T-helper 1 cell treated with Interleukin-12 subunit alpha and Interleukin-12 subunit beta and Interleukin-4 antibody, amounts not matched to agents 30 μg/mL and 1 μg/mL, for 36 hours (primary cell): ENCODE data around the gene PLPPR3.
"Not testable (repeated sequence)": the region's sequence is repeated elsewhere in the genome, so short reads cannot be mapped to it uniquely, and the experiment has no call there.

Source experiments
- H3K27ac Mint-ChIP-seq: one replicate; pipeline ENCODE4 v1.8.0; 2021; ENCODE audit warnings: mild to moderate bottlenecking, mixed read lengths
- H3K27me3 Mint-ChIP-seq: one replicate; pipeline ENCODE4 v1.8.0; 2021; ENCODE audit warnings: low read depth, mixed read lengths
- H3K36me3 Mint-ChIP-seq: one replicate; pipeline ENCODE4 v1.8.0; 2021; ENCODE audit warnings: low read depth, mixed read lengths
- H3K4me1 Mint-ChIP-seq: one replicate; pipeline ENCODE4 v1.8.0; 2021; ENCODE audit warnings: low read depth, mixed read lengths
- H3K4me3 Mint-ChIP-seq: one replicate; pipeline ENCODE4 v1.8.0; 2021; ENCODE audit warnings: mild to moderate bottlenecking, moderate library complexity, mixed read lengths
- H3K9me3 Mint-ChIP-seq: one replicate; pipeline ENCODE4 v1.8.0; 2021; ENCODE audit warnings: mixed read lengths

The PLPPR3 gene

DNA sequence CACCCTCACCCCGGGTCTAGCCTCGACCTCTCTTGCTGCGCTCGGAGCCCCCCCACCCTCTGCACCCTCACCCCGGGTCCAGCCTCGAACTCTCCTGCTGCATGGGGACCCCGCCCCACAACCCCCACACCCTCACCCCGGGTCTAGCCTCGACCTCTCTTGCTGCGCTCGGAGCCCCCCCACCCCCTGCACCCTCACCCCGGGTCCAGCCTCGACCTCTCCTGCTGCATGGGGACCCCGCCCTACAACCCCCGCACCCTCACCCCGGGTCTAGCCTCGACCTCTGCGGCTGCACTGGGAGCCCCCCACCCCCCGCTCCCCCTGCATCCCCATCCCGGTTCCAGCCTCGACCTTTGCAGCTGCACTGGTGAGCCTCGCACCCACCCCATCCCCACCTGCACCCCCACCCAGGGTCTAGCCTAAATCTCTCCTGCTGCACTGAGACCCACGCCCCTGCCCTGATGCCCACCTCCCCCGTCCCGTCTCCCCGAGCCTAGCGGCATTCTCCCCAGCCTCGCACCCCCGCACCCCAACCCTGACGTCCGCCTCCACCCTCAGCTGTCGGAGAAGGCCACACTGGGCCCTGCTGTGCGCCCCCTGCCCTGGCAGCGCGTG lies 39.5 kb upstream of the PLPPR3 start:
- H3K27me3 Mint-ChIP-seq, result peaks cover 19% of the 10 kb centered on the region
- H3K36me3 Mint-ChIP-seq, result peaks cover 2% of the 10 kb centered on the region
- H3K4me3 Mint-ChIP-seq, result no peak overlapping the region
- H3K4me1 Mint-ChIP-seq, result peaks cover 7% of the 10 kb centered on the region
- no peaks in the 10 kb centered on the region for H3K9me3 Mint-ChIP-seq
- no peak overlapping the region for H3K27ac Mint-ChIP-seq

DNA sequence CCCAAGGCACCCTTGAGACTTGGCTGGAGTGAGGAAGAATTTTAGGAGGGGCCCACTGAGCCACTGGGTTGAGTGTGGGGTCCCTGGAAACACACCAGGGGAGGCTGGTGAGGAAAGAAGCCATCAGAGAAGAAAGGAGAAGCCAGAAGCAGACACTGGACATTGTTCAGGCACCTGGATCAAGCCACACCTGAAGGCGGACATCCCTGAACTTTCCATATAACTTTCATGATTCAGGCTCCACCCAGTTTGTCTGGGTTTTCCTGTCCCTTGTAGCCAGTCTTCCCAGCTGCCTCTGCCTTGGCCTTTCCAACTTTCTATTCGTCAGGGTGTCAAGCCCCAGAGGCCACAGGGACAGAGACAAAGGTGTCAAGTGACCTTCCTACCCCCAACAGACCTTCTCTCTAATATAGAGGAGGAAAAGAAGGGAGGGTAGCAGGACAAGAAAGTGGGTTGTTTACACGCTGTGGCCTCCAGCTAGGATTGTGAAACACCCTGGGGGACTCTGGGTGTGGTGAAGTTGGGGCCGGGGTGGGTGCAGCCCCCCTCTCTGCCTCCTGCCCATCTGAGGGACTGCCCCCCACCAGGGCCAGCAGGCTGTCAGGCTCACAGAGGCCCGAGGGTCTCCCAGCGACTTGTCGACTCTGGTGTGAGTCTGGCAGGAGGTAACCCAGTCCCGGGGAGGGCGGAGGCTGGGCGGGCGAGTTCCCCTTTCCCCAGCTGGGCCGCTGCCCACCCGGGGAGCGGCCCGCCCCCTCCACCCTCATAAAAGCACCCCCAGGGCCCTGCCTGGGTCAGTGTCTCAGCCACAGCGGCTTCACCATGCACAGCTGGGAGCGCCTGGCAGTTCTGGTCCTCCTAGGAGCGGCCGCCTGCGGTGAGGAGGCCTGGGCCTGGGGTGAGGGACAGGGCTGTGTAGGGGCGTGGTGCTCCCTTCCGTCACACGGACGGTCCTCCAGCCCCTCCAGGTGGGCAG lies 37.4 kb upstream of the PLPPR3 start, which contains the start of gene CFD:
CFD (plus strand) TSS at position 797 of the 976 bp plus-strand sequence; CDS start at position 823, 26 bp downstream.
- H3K4me1 Mint-ChIP-seq, result peaks cover 7% of the 10 kb centered on the region
- no peak within 1 kb of the TSS for H3K27ac Mint-ChIP-seq
- peak within 1 kb of the TSS; percentile 21 for H3K4me3 Mint-ChIP-seq
- no peaks in the 10 kb centered on the region for H3K36me3 Mint-ChIP-seq
- H3K27me3 Mint-ChIP-seq, result peaks cover 19% of the 10 kb centered on the region
- H3K9me3 Mint-ChIP-seq, result no peaks in the 10 kb centered on the region

DNA sequence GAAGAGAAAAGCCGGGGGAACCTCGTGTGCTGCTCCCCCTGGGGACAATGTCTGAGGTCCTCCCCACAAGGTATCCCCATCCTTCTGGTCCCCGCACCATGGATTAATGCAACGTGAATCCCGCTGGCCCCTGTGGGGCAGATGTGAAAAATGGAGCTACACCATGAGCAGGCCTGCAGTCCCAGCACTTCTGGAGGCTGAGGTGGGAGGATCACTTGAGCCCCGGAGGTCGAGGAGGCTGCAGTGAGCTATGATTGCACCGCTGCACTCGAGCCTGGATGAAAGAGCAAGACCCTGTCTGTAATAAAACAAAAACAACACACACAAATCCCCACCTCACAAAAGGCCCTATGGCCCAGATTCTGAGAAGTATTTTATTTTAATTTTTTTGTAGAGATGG lies 36.5 kb upstream of the PLPPR3 start:
- H3K27ac Mint-ChIP-seq, result no peak overlapping the region
- no peaks in the 10 kb centered on the region for H3K36me3 Mint-ChIP-seq
- no peaks in the 10 kb centered on the region for H3K9me3 Mint-ChIP-seq
- H3K27me3 Mint-ChIP-seq, result peaks cover 19% of the 10 kb centered on the region
- peaks cover 7% of the 10 kb centered on the region for H3K4me1 Mint-ChIP-seq
- no peak overlapping the region for H3K4me3 Mint-ChIP-seq

DNA sequence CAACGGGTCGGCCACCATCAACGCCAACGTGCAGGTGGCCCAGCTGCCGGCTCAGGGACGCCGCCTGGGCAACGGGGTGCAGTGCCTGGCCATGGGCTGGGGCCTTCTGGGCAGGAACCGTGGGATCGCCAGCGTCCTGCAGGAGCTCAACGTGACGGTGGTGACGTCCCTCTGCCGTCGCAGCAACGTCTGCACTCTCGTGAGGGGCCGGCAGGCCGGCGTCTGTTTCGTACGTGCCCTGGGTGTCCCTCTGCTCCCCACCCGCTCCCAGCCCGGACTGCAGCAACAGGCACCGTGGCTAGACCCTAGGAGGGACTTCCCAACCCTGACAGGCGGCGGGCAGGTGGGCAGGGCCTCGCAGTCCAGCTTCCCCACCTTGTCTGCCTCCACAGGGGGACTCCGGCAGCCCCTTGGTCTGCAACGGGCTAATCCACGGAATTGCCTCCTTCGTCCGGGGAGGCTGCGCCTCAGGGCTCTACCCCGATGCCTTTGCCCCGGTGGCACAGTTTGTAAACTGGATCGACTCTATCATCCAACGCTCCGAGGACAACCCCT lies 33.9 kb upstream of the PLPPR3 start:
- H3K4me3 Mint-ChIP-seq, result no peak overlapping the region
- no peak overlapping the region for H3K27ac Mint-ChIP-seq
- H3K27me3 Mint-ChIP-seq, result peaks cover 19% of the 10 kb centered on the region
- H3K36me3 Mint-ChIP-seq, result no peaks in the 10 kb centered on the region
- H3K9me3 Mint-ChIP-seq, result no peaks in the 10 kb centered on the region
- H3K4me1 Mint-ChIP-seq, result peaks cover 2% of the 10 kb centered on the region

DNA sequence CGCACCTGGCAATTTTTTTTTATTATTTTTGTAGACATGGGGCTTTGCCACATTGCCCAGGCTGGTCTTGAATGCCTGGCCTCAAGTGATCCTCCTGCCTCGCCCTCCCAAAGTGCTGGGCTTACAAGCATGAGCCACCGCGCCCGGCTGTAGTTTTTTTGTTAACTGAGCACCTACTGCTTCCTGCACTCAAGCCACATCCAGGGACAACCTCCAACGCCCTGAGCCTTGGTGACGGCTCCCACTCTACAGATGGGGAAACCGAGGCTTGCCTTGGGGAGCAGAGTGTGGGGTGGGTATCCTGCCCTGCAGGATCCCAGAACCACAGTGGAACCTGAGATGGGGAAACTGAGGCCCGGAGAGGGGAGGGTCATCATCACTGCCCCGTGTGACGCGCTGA lies 33.4 kb upstream of the PLPPR3 start:
- Mint-ChIP-seq H3K27ac (no peak overlapping the region), H3K9me3 (no peaks in the 10 kb centered on the region), H3K4me3 (no peak overlapping the region), H3K27me3 (peaks cover 19% of the 10 kb centered on the region), H3K36me3 (no peaks in the 10 kb centered on the region), H3K4me1 (peaks cover 2% of the 10 kb centered on the region)

DNA sequence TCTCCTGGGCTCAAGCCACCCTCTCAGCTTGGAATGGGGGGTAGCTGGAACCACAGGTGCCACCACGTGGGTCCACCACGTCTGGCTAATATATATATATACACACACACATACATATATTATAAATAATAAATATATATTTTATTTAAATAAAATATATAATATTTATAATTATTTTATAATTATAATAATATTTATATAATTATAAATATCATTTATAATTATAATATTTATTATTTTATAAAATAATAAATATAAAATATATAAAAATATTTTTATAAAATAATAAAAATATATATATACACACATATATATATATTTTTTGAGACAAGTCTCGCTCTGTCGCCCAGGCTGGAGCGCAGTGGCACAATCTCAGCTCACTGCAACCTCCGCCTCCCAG lies 32.8 kb upstream of the PLPPR3 start:
- H3K9me3 Mint-ChIP-seq, result no peaks in the 10 kb centered on the region
- peaks cover 14% of the 10 kb centered on the region for H3K27me3 Mint-ChIP-seq
- no peak overlapping the region for H3K27ac Mint-ChIP-seq
- H3K4me1 Mint-ChIP-seq, result peaks cover 2% of the 10 kb centered on the region
- H3K4me3 Mint-ChIP-seq, result no peak overlapping the region
- H3K36me3 Mint-ChIP-seq, result no peaks in the 10 kb centered on the region

DNA sequence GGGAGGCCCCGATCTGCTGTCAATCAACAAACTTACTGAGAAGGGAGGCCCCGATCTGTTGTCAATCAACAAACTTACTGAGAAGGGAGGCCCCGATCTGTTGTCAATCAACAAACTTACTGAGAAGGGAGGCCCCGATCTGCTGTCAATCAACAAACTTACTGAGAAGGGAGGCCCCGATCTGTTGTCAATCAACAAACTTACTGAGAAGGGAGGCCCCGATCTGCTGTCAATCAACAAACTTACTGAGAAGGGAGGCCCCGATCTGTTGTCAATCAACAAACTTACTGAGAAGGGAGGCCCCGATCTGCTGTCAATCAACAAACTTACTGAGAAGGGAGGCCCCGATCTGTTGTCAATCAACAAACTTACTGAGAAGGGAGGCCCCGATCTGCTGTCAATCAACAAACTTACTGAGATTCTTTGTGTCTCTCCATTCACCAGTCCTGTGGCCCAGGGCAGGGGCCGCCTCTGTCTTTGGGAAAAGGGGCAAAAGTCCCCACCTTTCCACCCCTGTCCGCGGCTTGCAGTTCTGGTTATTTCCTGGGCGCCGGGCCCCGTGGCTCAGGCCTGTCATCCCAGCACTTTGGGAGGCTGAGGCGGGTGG lies 32.0 kb upstream of the PLPPR3 start:
- H3K4me1 Mint-ChIP-seq, H3K4me3 Mint-ChIP-seq, H3K36me3 Mint-ChIP-seq, H3K9me3 Mint-ChIP-seq, H3K27ac Mint-ChIP-seq: not testable (repeated sequence)
- H3K27me3 Mint-ChIP-seq, result peaks cover 11% of the 10 kb centered on the region

DNA sequence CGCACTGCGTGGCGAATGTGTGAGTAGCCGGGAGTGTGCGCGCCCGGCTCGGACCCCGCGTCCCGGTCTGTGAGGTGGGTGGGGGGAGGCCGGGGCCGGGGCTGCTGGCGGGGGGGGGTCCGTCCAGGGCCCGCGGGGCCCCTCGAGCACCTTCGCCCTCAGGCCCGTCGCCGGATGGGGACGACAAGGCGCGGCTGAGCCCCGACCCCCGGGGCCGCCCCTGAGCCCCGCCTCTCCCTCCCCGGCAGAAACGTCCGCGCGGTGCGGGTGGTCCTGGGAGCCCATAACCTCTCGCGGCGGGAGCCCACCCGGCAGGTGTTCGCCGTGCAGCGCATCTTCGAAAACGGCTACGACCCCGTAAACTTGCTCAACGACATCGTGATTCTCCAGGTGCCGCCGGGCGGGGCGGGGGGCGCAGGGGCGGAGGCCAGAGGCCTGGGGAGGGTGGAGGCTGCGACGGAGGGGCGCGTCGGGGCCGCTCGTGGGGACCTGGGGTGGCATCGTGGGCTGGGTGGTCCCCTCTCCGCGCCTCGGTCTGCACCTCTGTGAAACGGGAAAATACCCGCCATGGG lies 31.3 kb upstream of the PLPPR3 start:
- Mint-ChIP-seq H3K36me3 (no peaks in the 10 kb centered on the region), H3K9me3 (no peaks in the 10 kb centered on the region), H3K27ac (no peak overlapping the region), H3K27me3 (peaks cover 5% of the 10 kb centered on the region), H3K4me3 (no peak overlapping the region), H3K4me1 (peaks cover 2% of the 10 kb centered on the region)

DNA sequence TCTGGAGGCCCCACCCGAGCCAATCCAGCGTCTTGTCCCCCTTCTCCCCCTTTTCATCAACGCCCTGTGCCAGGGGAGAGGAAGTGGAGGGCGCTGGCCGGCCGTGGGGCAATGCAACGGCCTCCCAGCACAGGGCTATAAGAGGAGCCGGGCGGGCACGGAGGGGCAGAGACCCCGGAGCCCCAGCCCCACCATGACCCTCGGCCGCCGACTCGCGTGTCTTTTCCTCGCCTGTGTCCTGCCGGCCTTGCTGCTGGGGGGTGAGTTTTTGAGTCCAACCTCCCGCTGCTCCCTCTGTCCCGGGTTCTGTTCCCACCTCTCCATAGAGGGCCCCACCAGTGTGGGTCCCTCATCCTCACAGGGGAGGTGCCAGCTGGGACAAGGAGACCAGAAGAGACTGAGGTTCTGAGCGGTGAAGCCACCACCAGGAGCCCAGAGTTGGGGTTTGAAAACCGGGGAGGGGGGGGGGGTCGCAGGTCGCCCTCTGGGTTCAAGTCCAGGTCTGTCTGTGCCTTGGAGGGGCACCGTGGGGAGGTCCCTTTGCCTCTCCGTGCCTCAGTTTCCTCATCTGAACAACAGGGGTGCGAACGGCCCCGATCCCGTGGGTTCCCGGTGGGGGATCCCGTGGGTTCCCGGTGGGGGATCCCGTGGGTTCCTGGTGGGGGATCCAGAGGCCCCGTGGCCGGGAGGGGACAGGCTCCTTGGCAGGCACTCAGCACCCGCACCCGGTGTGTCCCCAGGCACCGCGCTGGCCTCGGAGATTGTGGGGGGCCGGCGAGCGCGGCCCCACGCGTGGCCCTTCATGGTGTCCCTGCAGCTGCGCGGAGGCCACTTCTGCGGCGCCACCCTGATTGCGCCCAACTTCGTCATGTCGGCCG lies 30.6 kb upstream of the PLPPR3 start, which contains the start of gene ELANE:
ELANE (plus strand) TSS at position 168 of the 878 bp plus-strand sequence; CDS start at position 194, 26 bp downstream.
- Mint-ChIP-seq H3K9me3 (no peaks in the 10 kb centered on the region), H3K27ac (no peak within 1 kb of the TSS)

DNA sequence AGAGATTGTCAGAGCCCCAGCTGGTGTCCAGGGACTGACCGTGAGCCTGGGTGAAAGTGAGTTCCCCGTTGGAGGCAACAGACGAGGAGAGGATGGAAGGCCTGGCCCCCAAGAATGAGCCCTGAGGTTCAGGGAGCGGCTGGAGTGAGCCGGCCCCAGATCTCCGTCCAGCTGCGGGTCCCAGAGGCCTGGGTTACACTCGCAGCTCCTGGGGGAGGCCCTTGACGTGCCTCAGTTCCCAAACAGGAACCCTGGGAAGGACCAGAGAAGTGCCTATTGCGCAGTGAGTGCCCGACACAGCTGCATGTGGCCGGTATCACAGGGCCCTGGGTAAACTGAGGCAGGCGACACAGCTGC lies 29.2 kb upstream of the PLPPR3 start:
- Mint-ChIP-seq H3K27me3 (peaks cover 5% of the 10 kb centered on the region), H3K27ac (no peak overlapping the region), H3K4me3 (no peak overlapping the region), H3K4me1 (peaks cover 2% of the 10 kb centered on the region), H3K9me3 (no peaks in the 10 kb centered on the region), H3K36me3 (no peaks in the 10 kb centered on the region)

More for the DNA sequence above, 30.6 kb upstream of the PLPPR3 start, which contains the start of gene ELANE:
- no peaks in the 10 kb centered on the region for H3K36me3 Mint-ChIP-seq
- H3K27me3 Mint-ChIP-seq, result peaks cover under 1% of the 10 kb centered on the region
- H3K4me3 Mint-ChIP-seq, result no peak within 1 kb of the TSS
- H3K4me1 Mint-ChIP-seq, result peaks cover under 1% of the 10 kb centered on the region

DNA sequence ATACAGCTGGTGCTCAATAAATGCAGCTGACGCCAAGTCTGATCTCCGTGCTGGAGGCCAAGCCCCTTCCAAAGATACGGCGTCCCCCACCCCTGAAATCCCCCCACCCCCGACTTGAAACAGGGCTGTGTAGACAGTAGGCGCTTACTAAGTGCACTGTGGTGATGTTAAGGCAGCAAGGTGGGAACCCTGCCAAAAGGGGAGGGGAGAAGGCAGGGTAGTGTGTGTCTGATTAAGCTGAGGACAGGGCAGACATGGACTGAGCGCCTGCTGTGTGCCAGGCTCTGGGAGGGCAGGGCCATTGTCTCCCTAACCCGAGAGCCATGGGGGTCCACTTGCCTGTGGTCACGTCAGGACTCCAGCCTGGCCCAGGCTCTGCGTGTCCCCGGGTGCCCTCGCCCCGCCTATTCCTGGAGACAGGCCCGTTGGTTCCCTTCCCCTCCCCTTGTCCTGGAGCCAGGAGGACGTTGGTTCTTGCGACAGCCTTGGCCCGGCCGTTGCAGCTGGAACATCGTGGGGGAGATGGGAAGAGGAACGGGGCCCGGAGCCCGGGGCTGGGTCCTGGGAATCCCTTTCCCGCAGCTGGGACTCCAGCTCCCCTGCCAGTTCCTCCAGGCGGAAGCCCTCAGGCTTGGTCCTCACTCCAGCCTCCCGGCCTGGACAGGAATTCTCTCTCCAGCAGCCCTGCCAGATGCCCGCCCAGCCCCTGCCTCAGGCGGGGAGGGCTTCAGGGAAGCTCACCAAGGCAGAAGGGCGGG lies 28.6 kb upstream of the PLPPR3 start:
- H3K4me3 Mint-ChIP-seq, result no peak overlapping the region
- H3K4me1 Mint-ChIP-seq, result peaks cover 2% of the 10 kb centered on the region
- H3K27ac Mint-ChIP-seq, result no peak overlapping the region
- no peaks in the 10 kb centered on the region for H3K36me3 Mint-ChIP-seq
- H3K27me3 Mint-ChIP-seq, result peaks cover 5% of the 10 kb centered on the region
- no peaks in the 10 kb centered on the region for H3K9me3 Mint-ChIP-seq

DNA sequence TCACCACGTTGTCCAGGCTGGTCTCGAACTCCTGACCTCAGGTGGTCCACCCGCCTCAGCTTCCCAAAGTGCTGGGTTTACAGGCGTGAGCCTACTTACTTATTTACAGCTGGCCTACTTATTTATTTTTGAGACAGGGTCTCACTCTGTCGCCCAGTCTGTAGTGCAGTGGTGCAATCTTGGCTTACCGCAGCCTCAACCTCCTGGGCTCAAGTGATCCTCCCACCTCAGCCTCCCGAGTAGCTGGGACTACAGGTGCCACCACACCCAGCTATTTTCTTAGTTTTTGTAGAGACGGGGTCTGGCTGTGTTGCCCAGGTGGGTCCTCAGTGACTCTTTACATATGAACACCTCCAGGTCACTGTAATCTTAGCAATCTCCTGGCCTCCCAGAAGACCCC lies 27.4 kb upstream of the PLPPR3 start:
- H3K9me3 Mint-ChIP-seq, H3K36me3 Mint-ChIP-seq, H3K27ac Mint-ChIP-seq, H3K4me1 Mint-ChIP-seq, H3K27me3 Mint-ChIP-seq, H3K4me3 Mint-ChIP-seq: not testable (repeated sequence)

DNA sequence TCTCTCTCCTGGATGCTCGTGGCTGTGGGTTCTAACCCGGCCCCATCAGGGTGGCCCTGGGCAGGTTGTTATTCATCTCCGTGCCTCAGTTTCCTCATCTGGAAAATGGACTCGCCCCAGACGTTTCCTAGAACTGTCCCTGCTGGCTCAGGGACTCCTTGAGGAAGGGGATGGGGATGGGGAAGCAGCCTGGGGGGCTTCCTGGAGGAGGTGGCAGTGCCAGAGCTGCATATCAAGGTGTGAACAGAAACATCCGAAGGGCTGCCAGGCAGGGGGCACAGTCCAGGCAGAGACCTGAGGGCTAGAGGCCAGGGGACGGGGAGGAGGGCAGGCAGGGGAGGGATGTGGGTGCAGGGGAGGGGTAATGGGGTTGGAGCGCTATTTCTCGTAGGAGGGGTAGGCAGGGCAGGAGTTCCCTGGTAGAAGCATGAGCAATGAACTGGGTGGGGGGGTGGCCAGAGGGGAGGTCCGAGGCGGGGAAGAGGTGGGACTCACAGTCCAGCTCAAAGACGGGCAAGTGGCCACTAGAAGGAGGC lies 26.7 kb upstream of the PLPPR3 start:
- peaks cover 2% of the 10 kb centered on the region for H3K4me1 Mint-ChIP-seq
- no peak overlapping the region for H3K4me3 Mint-ChIP-seq
- no peaks in the 10 kb centered on the region for H3K9me3 Mint-ChIP-seq
- H3K27me3 Mint-ChIP-seq, result peaks cover 9% of the 10 kb centered on the region
- H3K36me3 Mint-ChIP-seq, result no peaks in the 10 kb centered on the region
- H3K27ac Mint-ChIP-seq, result no peak overlapping the region
